ENCODE data around the gene PGRMC2.

- no peak for TF ChIP-seq CTCF (IDR thresholded peaks at IDR 0.05 in 4 of 5, conservative IDR thresholded peaks at IDR 0.05 in 1 of 5)
- no peak for TF ChIP-seq POLR2A (IDR thresholded peaks at IDR 0.05)
Measured at GRCh38 chr4:128294464-128294863, 6.9 kb upstream of the PGRMC2 start.

All from gastrocnemius medialis (tissue), 4 donors.